ENCODE results near the gene LCOR.
A peak's percentile ranks its signal among the peaks of the same experiment; 100 is the strongest.

The LCOR gene

GRCh38 chr10:96968682-96969423 lies 136.8 kb downstream of the LCOR start:
- H3K4me3 ChIP-seq (ENCODE audit: low read length in 2 of 2): no peak overlapping the region
- no peaks in the 10 kb centered on the region for H3K9me3 ChIP-seq (ENCODE audit: control insufficient read depth in 2 of 2, low read length in 2 of 2)

GRCh38 chr10:96971324-96971723 lies 139.2 kb downstream of the LCOR start:
- Histone ChIP-seq H3K36me3 (ENCODE audit: control insufficient read depth in 2 of 2, insufficient read depth in 2 of 2, low read length in 2 of 2) (peaks cover 0 to 2% of the 10 kb centered on the region in 2 donors), H3K27ac (ENCODE audit: low read length) (no peak overlapping the region), H3K4me3 (ENCODE audit: low read length in 2 of 2) (no peak overlapping the region), H3K9me3 (ENCODE audit: control insufficient read depth in 2 of 2, low read length in 2 of 2) (no peaks in the 10 kb centered on the region), H3K4me1 (ENCODE audit: control insufficient read depth, insufficient read depth, low read length) (no peaks in the 10 kb centered on the region), H3K27me3 (ENCODE audit: control insufficient read depth in 1 of 2, insufficient read depth in 2 of 2, low read length in 2 of 2) (no peaks in the 10 kb centered on the region), H3K9ac (ENCODE audit: low read length in 2 of 2) (no peak overlapping the region)

More at GRCh38 chr10:96968682-96969423, 136.8 kb downstream of the LCOR start:
- Histone ChIP-seq H3K4me1 (ENCODE audit: control insufficient read depth, insufficient read depth, low read length) (no peaks in the 10 kb centered on the region), H3K27me3 (ENCODE audit: control insufficient read depth in 1 of 2, insufficient read depth in 2 of 2, low read length in 2 of 2) (no peaks in the 10 kb centered on the region), H3K27ac (ENCODE audit: low read length) (no peak overlapping the region), H3K9ac (ENCODE audit: low read length in 2 of 2) (no peak overlapping the region), H3K36me3 (ENCODE audit: control insufficient read depth in 2 of 2, insufficient read depth in 2 of 2, low read length in 2 of 2) (peaks cover 0 to 2% of the 10 kb centered on the region in 2 donors)

GRCh38 chr10:96972264-96972663 lies 140.2 kb downstream of the LCOR start:
- no peaks in the 10 kb centered on the region for H3K27me3 ChIP-seq (ENCODE audit: control insufficient read depth in 1 of 2, insufficient read depth in 2 of 2, low read length in 2 of 2)
- no peaks in the 10 kb centered on the region for H3K36me3 ChIP-seq (ENCODE audit: control insufficient read depth in 2 of 2, insufficient read depth in 2 of 2, low read length in 2 of 2)
- no peak overlapping the region for H3K9ac ChIP-seq (ENCODE audit: low read length in 2 of 2)
- no peak overlapping the region for H3K4me3 ChIP-seq (ENCODE audit: low read length in 2 of 2)
- H3K9me3 ChIP-seq (ENCODE audit: control insufficient read depth in 2 of 2, low read length in 2 of 2): no peaks in the 10 kb centered on the region
- no peaks in the 10 kb centered on the region for H3K4me1 ChIP-seq (ENCODE audit: control insufficient read depth, insufficient read depth, low read length)
- no peak overlapping the region for H3K27ac ChIP-seq (ENCODE audit: low read length)

GRCh38 chr10:96973809-96974747 lies 142.0 kb downstream of the LCOR start:
- Histone ChIP-seq H3K4me1 (ENCODE audit: control insufficient read depth, insufficient read depth, low read length) (no peaks in the 10 kb centered on the region), H3K4me3 (ENCODE audit: low read length in 2 of 2) (no peak overlapping the region), H3K27ac (ENCODE audit: low read length) (no peak overlapping the region), H3K9ac (ENCODE audit: low read length in 2 of 2) (no peak overlapping the region), H3K9me3 (ENCODE audit: control insufficient read depth in 2 of 2, low read length in 2 of 2) (no peaks in the 10 kb centered on the region), H3K27me3 (ENCODE audit: control insufficient read depth in 1 of 2, insufficient read depth in 2 of 2, low read length in 2 of 2) (no peaks in the 10 kb centered on the region), H3K36me3 (ENCODE audit: control insufficient read depth in 2 of 2, insufficient read depth in 2 of 2, low read length in 2 of 2) (no peaks in the 10 kb centered on the region)

GRCh38 chr10:96975136-96975535 lies 143.0 kb downstream of the LCOR start:
- Histone ChIP-seq H3K9ac (ENCODE audit: low read length in 2 of 2) (no peak overlapping the region), H3K36me3 (ENCODE audit: control insufficient read depth in 2 of 2, insufficient read depth in 2 of 2, low read length in 2 of 2) (no peaks in the 10 kb centered on the region), H3K4me3 (ENCODE audit: low read length in 2 of 2) (no peak overlapping the region), H3K27ac (ENCODE audit: low read length) (no peak overlapping the region), H3K27me3 (ENCODE audit: control insufficient read depth in 1 of 2, insufficient read depth in 2 of 2, low read length in 2 of 2) (no peaks in the 10 kb centered on the region), H3K4me1 (ENCODE audit: control insufficient read depth, insufficient read depth, low read length) (no peaks in the 10 kb centered on the region), H3K9me3 (ENCODE audit: control insufficient read depth in 2 of 2, low read length in 2 of 2) (no peaks in the 10 kb centered on the region)

- Histone ChIP-seq H3K4me3 (ENCODE audit: low read length in 2 of 2) (no peak overlapping the region), H3K9me3 (ENCODE audit: control insufficient read depth in 2 of 2, low read length in 2 of 2) (no peaks in the 10 kb centered on the region), H3K4me1 (ENCODE audit: control insufficient read depth, insufficient read depth, low read length) (no peaks in the 10 kb centered on the region), H3K36me3 (ENCODE audit: control insufficient read depth in 2 of 2, insufficient read depth in 2 of 2, low read length in 2 of 2) (peaks cover 12 to 14% of the 10 kb centered on the region in 2 donors), H3K9ac (ENCODE audit: low read length in 2 of 2) (no peak overlapping the region), H3K27me3 (ENCODE audit: control insufficient read depth in 1 of 2, insufficient read depth in 2 of 2, low read length in 2 of 2) (no peaks in the 10 kb centered on the region), H3K27ac (ENCODE audit: low read length) (no peak overlapping the region)
Observed at GRCh38 chr10:96978621-96979154, 146.6 kb downstream of the LCOR start.

GRCh38 chr10:96982149-96982930 lies 150.2 kb downstream of the LCOR start:
- Histone ChIP-seq H3K4me1 (ENCODE audit: control insufficient read depth, insufficient read depth, low read length) (peaks cover 2% of the 10 kb centered on the region), H3K9me3 (ENCODE audit: control insufficient read depth in 2 of 2, low read length in 2 of 2) (no peaks in the 10 kb centered on the region), H3K27ac (ENCODE audit: low read length) (no peak overlapping the region), H3K36me3 (ENCODE audit: control insufficient read depth in 2 of 2, insufficient read depth in 2 of 2, low read length in 2 of 2) (peaks cover 12 to 15% of the 10 kb centered on the region in 2 donors), H3K27me3 (ENCODE audit: control insufficient read depth in 1 of 2, insufficient read depth in 2 of 2, low read length in 2 of 2) (no peaks in the 10 kb centered on the region), H3K4me3 (ENCODE audit: low read length in 2 of 2) (no peak overlapping the region), H3K9ac (ENCODE audit: low read length in 2 of 2) (no peak overlapping the region)

- no peak overlapping the region for H3K4me3 ChIP-seq (ENCODE audit: low read length in 2 of 2)
- H3K27me3 ChIP-seq (ENCODE audit: control insufficient read depth in 1 of 2, insufficient read depth in 2 of 2, low read length in 2 of 2): no peaks in the 10 kb centered on the region
- no peaks in the 10 kb centered on the region for H3K9me3 ChIP-seq (ENCODE audit: control insufficient read depth in 2 of 2, low read length in 2 of 2)
- no peak overlapping the region for H3K9ac ChIP-seq (ENCODE audit: low read length in 2 of 2)
- H3K4me1 ChIP-seq (ENCODE audit: control insufficient read depth, insufficient read depth, low read length): peaks cover 13% of the 10 kb centered on the region
- peak overlapping the region; percentile 24 for H3K27ac ChIP-seq (ENCODE audit: low read length)
- peaks cover 12 to 15% of the 10 kb centered on the region in 2 donors for H3K36me3 ChIP-seq (ENCODE audit: control insufficient read depth in 2 of 2, insufficient read depth in 2 of 2, low read length in 2 of 2)
Observed at GRCh38 chr10:96984541-96985131, 152.5 kb downstream of the LCOR start.

- no peak overlapping the region for H3K9ac ChIP-seq (ENCODE audit: low read length in 2 of 2)
- no peaks in the 10 kb centered on the region for H3K27me3 ChIP-seq (ENCODE audit: control insufficient read depth in 1 of 2, insufficient read depth in 2 of 2, low read length in 2 of 2)
- no peaks in the 10 kb centered on the region for H3K9me3 ChIP-seq (ENCODE audit: control insufficient read depth in 2 of 2, low read length in 2 of 2)
- peaks cover 19% of the 10 kb centered on the region for H3K4me1 ChIP-seq (ENCODE audit: control insufficient read depth, insufficient read depth, low read length)
- no peak overlapping the region for H3K4me3 ChIP-seq (ENCODE audit: low read length in 2 of 2)
- H3K27ac ChIP-seq (ENCODE audit: low read length): no peak overlapping the region
- H3K36me3 ChIP-seq (ENCODE audit: control insufficient read depth in 2 of 2, insufficient read depth in 2 of 2, low read length in 2 of 2): peaks cover 5 to 9% of the 10 kb centered on the region in 2 donors
Observed at GRCh38 chr10:96986200-96986856, 154.2 kb downstream of the LCOR start.

All from stomach smooth muscle (tissue), 2 donors.